ENCODE results near the gene YEATS2.
"Not testable (repeated sequence)": the region's sequence is repeated elsewhere in the genome, so short reads cannot be mapped to it uniquely, and the experiment has no call there.

Gene YEATS2

GRCh38 chr3:183766107-183766506 is 68.5 kb downstream of the YEATS2 start:
- Histone ChIP-seq H3K4me1 (ENCODE audit: control insufficient read depth, insufficient read depth, low read length) (peaks cover 5% of the 10 kb centered on the region), H3K9me3 (ENCODE audit: control insufficient read depth, low read length) (no peaks in the 10 kb centered on the region), H3K36me3 (ENCODE audit: control insufficient read depth, insufficient read depth, low read length) (no peaks in the 10 kb centered on the region), H3K27me3 (ENCODE audit: control insufficient read depth, insufficient read depth, low read length) (no peaks in the 10 kb centered on the region), H3K9ac (ENCODE audit: low read length) (no peak overlapping the region), H3K4me3 (ENCODE audit: low read length) (no peak overlapping the region)

GRCh38 chr3:183766745-183767606 is 69.4 kb downstream of the YEATS2 start:
- H3K4me3 ChIP-seq (ENCODE audit: low read length) = no peak overlapping the region
- peaks cover 5% of the 10 kb centered on the region for H3K4me1 ChIP-seq (ENCODE audit: control insufficient read depth, insufficient read depth, low read length)
- H3K9ac ChIP-seq (ENCODE audit: low read length) = no peak overlapping the region
- H3K36me3 ChIP-seq (ENCODE audit: control insufficient read depth, insufficient read depth, low read length) = no peaks in the 10 kb centered on the region
- no peaks in the 10 kb centered on the region for H3K9me3 ChIP-seq (ENCODE audit: control insufficient read depth, low read length)
- no peaks in the 10 kb centered on the region for H3K27me3 ChIP-seq (ENCODE audit: control insufficient read depth, insufficient read depth, low read length)

GRCh38 chr3:183768114-183768513 is 70.5 kb downstream of the YEATS2 start:
- H3K4me3 ChIP-seq (ENCODE audit: low read length) = no peak overlapping the region
- H3K9me3 ChIP-seq (ENCODE audit: control insufficient read depth, low read length) = no peaks in the 10 kb centered on the region
- no peak overlapping the region for H3K9ac ChIP-seq (ENCODE audit: low read length)
- no peaks in the 10 kb centered on the region for H3K27me3 ChIP-seq (ENCODE audit: control insufficient read depth, insufficient read depth, low read length)
- no peaks in the 10 kb centered on the region for H3K36me3 ChIP-seq (ENCODE audit: control insufficient read depth, insufficient read depth, low read length)
- H3K4me1 ChIP-seq (ENCODE audit: control insufficient read depth, insufficient read depth, low read length) = peaks cover 5% of the 10 kb centered on the region

GRCh38 chr3:183769453-183769852 is 71.9 kb downstream of the YEATS2 start:
- Histone ChIP-seq H3K9ac (ENCODE audit: low read length) (no peak overlapping the region), H3K27me3 (ENCODE audit: control insufficient read depth, insufficient read depth, low read length) (no peaks in the 10 kb centered on the region), H3K9me3 (ENCODE audit: control insufficient read depth, low read length) (no peaks in the 10 kb centered on the region), H3K36me3 (ENCODE audit: control insufficient read depth, insufficient read depth, low read length) (peaks cover 8% of the 10 kb centered on the region), H3K4me3 (ENCODE audit: low read length) (no peak overlapping the region), H3K4me1 (ENCODE audit: control insufficient read depth, insufficient read depth, low read length) (peaks cover 5% of the 10 kb centered on the region)

- Histone ChIP-seq H3K4me3 (ENCODE audit: low read length) (no peak overlapping the region), H3K27me3 (ENCODE audit: control insufficient read depth, insufficient read depth, low read length) (no peaks in the 10 kb centered on the region), H3K36me3 (ENCODE audit: control insufficient read depth, insufficient read depth, low read length) (peaks cover 8% of the 10 kb centered on the region), H3K9ac (ENCODE audit: low read length) (no peak overlapping the region), H3K9me3 (ENCODE audit: control insufficient read depth, low read length) (no peaks in the 10 kb centered on the region), H3K4me1 (ENCODE audit: control insufficient read depth, insufficient read depth, low read length) (no peaks in the 10 kb centered on the region)
These were observed 77.0 kb downstream of the YEATS2 start for GRCh38 chr3:183774631-183775030.

GRCh38 chr3:183775781-183776180 is 78.2 kb downstream of the YEATS2 start:
- Histone ChIP-seq H3K27me3 (ENCODE audit: control insufficient read depth, insufficient read depth, low read length) (no peaks in the 10 kb centered on the region), H3K9ac (ENCODE audit: low read length) (no peak overlapping the region), H3K36me3 (ENCODE audit: control insufficient read depth, insufficient read depth, low read length) (peaks cover 14% of the 10 kb centered on the region), H3K4me3 (ENCODE audit: low read length) (no peak overlapping the region), H3K4me1 (ENCODE audit: control insufficient read depth, insufficient read depth, low read length) (no peaks in the 10 kb centered on the region), H3K9me3 (ENCODE audit: control insufficient read depth, low read length) (no peaks in the 10 kb centered on the region)

- H3K9ac ChIP-seq (ENCODE audit: low read length); H3K9me3 ChIP-seq (ENCODE audit: control insufficient read depth, low read length); H3K4me3 ChIP-seq (ENCODE audit: low read length); H3K27me3 ChIP-seq (ENCODE audit: control insufficient read depth, insufficient read depth, low read length); H3K4me1 ChIP-seq (ENCODE audit: control insufficient read depth, insufficient read depth, low read length): not testable (repeated sequence)
- peaks cover 14% of the 10 kb centered on the region for H3K36me3 ChIP-seq (ENCODE audit: control insufficient read depth, insufficient read depth, low read length)
These were observed 78.9 kb downstream of the YEATS2 start for GRCh38 chr3:183776451-183776850.

- Histone ChIP-seq H3K27me3 (ENCODE audit: control insufficient read depth, insufficient read depth, low read length) (no peaks in the 10 kb centered on the region), H3K9ac (ENCODE audit: low read length) (no peak overlapping the region), H3K36me3 (ENCODE audit: control insufficient read depth, insufficient read depth, low read length) (peaks cover 14% of the 10 kb centered on the region), H3K4me3 (ENCODE audit: low read length) (no peak overlapping the region), H3K4me1 (ENCODE audit: control insufficient read depth, insufficient read depth, low read length) (no peaks in the 10 kb centered on the region), H3K9me3 (ENCODE audit: control insufficient read depth, low read length) (no peaks in the 10 kb centered on the region)
These were observed 79.5 kb downstream of the YEATS2 start for GRCh38 chr3:183777016-183777618.

- Histone ChIP-seq H3K4me3 (ENCODE audit: low read length) (no peak overlapping the region), H3K4me1 (ENCODE audit: control insufficient read depth, insufficient read depth, low read length) (no peaks in the 10 kb centered on the region), H3K9me3 (ENCODE audit: control insufficient read depth, low read length) (no peaks in the 10 kb centered on the region), H3K9ac (ENCODE audit: low read length) (no peak overlapping the region), H3K27me3 (ENCODE audit: control insufficient read depth, insufficient read depth, low read length) (no peaks in the 10 kb centered on the region), H3K36me3 (ENCODE audit: control insufficient read depth, insufficient read depth, low read length) (peaks cover 6% of the 10 kb centered on the region)
These were observed 82.4 kb downstream of the YEATS2 start for GRCh38 chr3:183779896-183780465.

- Histone ChIP-seq H3K4me1 (ENCODE audit: control insufficient read depth, insufficient read depth, low read length) (no peaks in the 10 kb centered on the region), H3K27me3 (ENCODE audit: control insufficient read depth, insufficient read depth, low read length) (no peaks in the 10 kb centered on the region), H3K9ac (ENCODE audit: low read length) (no peak overlapping the region), H3K36me3 (ENCODE audit: control insufficient read depth, insufficient read depth, low read length) (peaks cover 6% of the 10 kb centered on the region), H3K4me3 (ENCODE audit: low read length) (no peak overlapping the region), H3K9me3 (ENCODE audit: control insufficient read depth, low read length) (no peaks in the 10 kb centered on the region)
These were observed 83.6 kb downstream of the YEATS2 start for GRCh38 chr3:183781246-183781645.

- Histone ChIP-seq H3K9ac (ENCODE audit: low read length) (no peak overlapping the region), H3K4me3 (ENCODE audit: low read length) (no peak overlapping the region), H3K36me3 (ENCODE audit: control insufficient read depth, insufficient read depth, low read length) (peaks cover 6% of the 10 kb centered on the region), H3K9me3 (ENCODE audit: control insufficient read depth, low read length) (no peaks in the 10 kb centered on the region), H3K27me3 (ENCODE audit: control insufficient read depth, insufficient read depth, low read length) (no peaks in the 10 kb centered on the region), H3K4me1 (ENCODE audit: control insufficient read depth, insufficient read depth, low read length) (no peaks in the 10 kb centered on the region)
These were observed 85.1 kb downstream of the YEATS2 start for GRCh38 chr3:183782576-183783276.

GRCh38 chr3:183784503-183784902 is 86.9 kb downstream of the YEATS2 start:
- not testable (repeated sequence) for H3K4me1 ChIP-seq (ENCODE audit: control insufficient read depth, insufficient read depth, low read length); H3K27me3 ChIP-seq (ENCODE audit: control insufficient read depth, insufficient read depth, low read length); H3K9me3 ChIP-seq (ENCODE audit: control insufficient read depth, low read length); H3K4me3 ChIP-seq (ENCODE audit: low read length); H3K36me3 ChIP-seq (ENCODE audit: control insufficient read depth, insufficient read depth, low read length); H3K9ac ChIP-seq (ENCODE audit: low read length)
